G401 (cell line): ENCODE measurements around the gene CPM. TPM values are rescaled to one million over a fixed set of nuclear protein-coding genes. Genes with fewer than 3 reads are reported as not detected.
"Not testable (repeated sequence)": the region's sequence is repeated elsewhere in the genome, so short reads cannot be mapped to it uniquely, and the experiment has no call there.

Source experiments
- DNase-seq: peaks from one replicate; pipeline ENCODE4 v3.0.0-alpha.2; 2015; ENCODE audit warnings: low spot score
- in situ Hi-C: cut with HindIII; loops from 2 replicates; pipeline ENCODE4 v1.10.0; 2016; ENCODE audit warnings: low sequenced_read_pairs, mixed read lengths
- total RNA-seq: library from RNA; depleted of rRNA; stranded (reverse); fragments of >200 nt; shearing (Covaris generic); gene quantifications from 2 replicates; pipeline ENCODE4 v1.2.3, GENCODE V29; 2014; rRNA removed

CPM gene
- total RNA-seq, 1 experiment from 2014 or later, result not detected

DNA sequence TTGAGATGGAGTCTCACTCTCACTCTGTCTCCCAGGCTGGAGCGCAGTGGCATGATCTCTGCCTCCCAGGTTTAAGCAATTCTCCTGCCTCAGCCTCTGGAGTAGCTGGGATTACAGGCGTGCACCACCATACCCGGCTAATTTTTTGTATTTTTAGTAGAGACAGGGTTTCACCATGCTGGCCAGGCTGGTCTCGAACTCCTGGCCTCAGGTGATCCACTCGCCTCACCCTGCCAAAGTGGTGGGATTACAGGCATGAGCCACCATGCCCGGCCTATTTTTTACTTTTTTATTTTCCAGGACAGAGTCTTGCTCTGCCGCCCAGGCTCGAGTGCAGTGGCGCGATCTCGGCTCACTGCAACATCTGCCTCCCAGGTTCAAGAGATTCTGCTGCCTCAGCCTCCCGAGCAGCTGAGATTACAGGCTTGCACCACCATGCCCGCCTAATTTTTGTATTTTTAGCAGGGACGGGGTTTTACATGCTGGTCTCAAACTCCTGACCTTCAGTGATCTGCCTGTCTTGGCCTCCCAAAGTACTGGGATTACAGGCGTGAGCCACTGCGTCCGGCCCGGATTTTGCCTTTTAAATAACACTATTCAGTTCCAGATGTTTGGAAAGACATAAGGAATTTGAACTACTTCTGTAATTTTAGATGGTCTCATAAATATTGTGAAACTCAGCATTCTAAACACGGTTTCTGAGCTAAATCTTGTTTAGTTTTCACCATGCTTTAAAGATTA, 129.9 kb downstream of the CPM start:
- in situ Hi-C loops, DNase-seq: not testable (repeated sequence)

- in situ Hi-C loops, DNase-seq: not testable (repeated sequence)
These were observed 130.6 kb downstream of the CPM start for GRCh38 chr12:68802372-68802745.

Other genes starting within 250 kb of the CPM start
- 58.3 and 145 TPM in 2 replicates for gene NUP107, start 246.2 kb downstream of the CPM start, total RNA-seq
- gene SLC35E3, start 187.0 kb downstream of the CPM start, total RNA-seq, result 1.5 and 2.0 TPM in 2 replicates
- gene MDM2, start 125.0 kb downstream of the CPM start, total RNA-seq, result 27.4 and 46.7 TPM in 2 replicates